GM12865 (cell line): ENCODE measurements around the gene DCAF5.
"Not testable (repeated sequence)": the region's sequence is repeated elsewhere in the genome, so short reads cannot be mapped to it uniquely, and the experiment has no call there.

Experiments used
- DNase-seq: peaks from one replicate; pipeline ENCODE4 v3.0.0; 2010; ENCODE audit warnings: low read depth
- H3K4me3 ChIP-seq: 2 replicates; pipeline ENCODE4 v1.5.1; 2011; ENCODE audit warnings: mild to moderate bottlenecking, low read depth, low read length, control low read depth
- TF ChIP-seq, protein P1 (sequence below): IDR thresholded peaks from 2 replicates; pipeline ENCODE4 v1.5.1; 2011; ENCODE audit warnings: low read length, control low read depth, low read depth, inconsistent platforms; ENCODE audit not compliant: insufficient read depth; ENCODE audit errors: missing control alignments

The DCAF5 gene

DNA sequence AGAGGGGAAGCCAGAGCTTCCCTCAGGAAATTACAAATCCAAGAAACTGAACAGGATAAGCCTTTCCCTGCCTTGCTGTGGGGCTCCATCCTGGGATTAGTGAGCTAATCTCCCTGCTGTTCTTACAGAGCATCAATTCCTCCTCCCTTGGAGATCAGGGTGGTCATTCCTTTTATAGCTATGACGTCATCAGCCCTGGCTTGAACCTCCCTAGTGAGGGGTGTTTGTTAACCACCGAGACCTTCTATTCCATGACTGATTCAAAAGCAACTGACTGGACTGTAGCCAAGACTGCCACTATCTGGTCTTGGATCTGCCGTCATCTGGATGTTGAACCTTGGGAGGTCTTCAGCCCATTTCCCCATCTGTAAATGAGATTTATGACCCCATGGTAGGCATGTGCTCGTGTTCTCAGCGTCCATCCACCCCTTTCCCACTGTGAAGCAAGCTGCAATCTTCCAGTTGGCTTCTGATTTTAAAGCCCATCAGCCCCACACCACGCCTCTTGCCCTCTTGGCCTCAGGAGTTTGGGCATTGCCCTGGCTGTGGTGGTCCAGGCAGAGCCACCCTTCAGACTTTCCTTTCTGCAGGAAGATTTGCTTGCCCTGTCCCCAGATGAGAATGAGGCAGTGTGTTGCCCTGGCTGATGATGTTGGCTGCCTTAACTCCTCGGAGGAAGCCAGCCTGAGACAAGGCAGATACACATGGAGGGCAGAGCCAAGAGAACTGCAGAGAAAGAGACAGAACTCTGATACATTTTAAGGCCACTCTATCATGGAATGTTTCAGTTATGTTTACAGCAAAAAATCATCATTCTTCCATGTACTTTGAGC lies 114.2 kb downstream of the DCAF5 start:
- DNase-seq: no peak

DNA sequence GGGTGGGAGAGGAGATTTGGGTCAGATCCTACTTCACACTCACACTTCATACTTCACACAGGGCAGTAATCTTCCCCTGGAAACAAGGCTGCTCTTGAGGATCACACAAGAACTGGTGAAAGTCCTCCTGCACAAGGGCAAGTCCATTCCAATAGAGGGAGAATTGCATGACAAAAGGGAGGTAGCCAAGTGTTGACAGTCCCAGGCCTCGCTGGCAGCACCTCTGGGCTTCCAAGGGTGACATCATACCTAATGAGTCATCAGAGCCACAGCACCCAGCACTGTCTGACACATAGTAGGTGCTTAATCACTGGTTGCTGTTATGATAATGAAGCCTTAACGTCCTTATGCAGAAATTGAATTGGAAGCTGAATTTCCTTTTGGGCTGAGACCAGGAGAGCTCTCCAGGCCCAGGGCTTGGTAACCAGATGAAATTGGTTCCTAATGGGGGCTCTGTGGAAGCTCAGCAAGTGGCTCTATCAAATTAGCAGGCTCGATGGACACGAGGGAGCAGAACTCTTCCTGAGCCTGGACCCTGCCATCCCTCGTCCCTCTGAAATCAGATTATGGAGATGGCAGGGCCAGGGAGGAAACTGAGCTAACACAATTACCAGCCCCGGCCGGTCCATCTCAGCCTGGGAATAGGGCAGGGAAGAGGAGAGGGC lies 115.0 kb downstream of the DCAF5 start:
- no peak for DNase-seq
- TF ChIP-seq, protein P1, sequence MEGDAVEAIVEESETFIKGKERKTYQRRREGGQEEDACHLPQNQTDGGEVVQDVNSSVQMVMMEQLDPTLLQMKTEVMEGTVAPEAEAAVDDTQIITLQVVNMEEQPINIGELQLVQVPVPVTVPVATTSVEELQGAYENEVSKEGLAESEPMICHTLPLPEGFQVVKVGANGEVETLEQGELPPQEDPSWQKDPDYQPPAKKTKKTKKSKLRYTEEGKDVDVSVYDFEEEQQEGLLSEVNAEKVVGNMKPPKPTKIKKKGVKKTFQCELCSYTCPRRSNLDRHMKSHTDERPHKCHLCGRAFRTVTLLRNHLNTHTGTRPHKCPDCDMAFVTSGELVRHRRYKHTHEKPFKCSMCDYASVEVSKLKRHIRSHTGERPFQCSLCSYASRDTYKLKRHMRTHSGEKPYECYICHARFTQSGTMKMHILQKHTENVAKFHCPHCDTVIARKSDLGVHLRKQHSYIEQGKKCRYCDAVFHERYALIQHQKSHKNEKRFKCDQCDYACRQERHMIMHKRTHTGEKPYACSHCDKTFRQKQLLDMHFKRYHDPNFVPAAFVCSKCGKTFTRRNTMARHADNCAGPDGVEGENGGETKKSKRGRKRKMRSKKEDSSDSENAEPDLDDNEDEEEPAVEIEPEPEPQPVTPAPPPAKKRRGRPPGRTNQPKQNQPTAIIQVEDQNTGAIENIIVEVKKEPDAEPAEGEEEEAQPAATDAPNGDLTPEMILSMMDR: no peak

More for the DNA sequence above, 114.2 kb downstream of the DCAF5 start:
- H3K4me3 ChIP-seq: no peak overlapping the region
- TF ChIP-seq, protein P1: no peak

DNA sequence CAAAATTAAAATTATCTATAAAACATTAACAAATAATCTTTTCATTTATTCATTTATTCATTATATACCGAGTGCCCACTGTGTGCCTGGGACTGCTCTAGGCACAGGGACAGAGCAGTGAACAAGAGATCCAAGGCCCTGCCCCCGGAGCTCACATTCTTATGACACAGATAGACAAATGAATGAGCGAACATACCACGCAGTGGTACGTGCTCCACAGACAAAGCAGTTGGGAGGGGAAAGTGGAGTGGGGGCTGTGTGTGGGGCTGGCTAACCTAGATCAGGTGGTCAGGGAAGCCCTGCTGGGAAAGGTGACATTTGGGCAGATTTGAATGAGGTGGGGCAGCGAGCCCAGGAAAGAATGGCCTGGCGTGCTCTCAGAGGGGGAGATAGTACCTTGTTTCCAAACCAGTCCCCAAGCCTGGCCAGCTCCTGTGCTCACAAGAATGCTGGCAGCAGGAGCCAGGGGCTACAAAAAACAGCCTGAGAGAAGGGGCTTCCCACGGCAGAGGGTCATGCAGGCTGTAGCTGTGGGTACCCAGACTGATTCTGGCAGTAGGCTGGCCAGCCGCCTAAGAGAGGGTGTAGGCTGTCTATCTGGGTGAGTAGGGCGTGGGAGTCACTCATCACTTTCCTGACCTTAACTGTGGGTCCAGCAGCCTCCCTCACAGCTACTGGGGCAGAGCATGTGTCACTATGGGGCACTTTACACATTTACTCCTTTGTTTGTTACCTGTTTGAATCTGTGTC lies 116.0 kb downstream of the DCAF5 start:
- no peak for DNase-seq
- TF ChIP-seq, protein P1: no peak
- H3K4me3 ChIP-seq: no peak overlapping the region

More for the DNA sequence above, 115.0 kb downstream of the DCAF5 start:
- H3K4me3 ChIP-seq: no peak overlapping the region

DNA sequence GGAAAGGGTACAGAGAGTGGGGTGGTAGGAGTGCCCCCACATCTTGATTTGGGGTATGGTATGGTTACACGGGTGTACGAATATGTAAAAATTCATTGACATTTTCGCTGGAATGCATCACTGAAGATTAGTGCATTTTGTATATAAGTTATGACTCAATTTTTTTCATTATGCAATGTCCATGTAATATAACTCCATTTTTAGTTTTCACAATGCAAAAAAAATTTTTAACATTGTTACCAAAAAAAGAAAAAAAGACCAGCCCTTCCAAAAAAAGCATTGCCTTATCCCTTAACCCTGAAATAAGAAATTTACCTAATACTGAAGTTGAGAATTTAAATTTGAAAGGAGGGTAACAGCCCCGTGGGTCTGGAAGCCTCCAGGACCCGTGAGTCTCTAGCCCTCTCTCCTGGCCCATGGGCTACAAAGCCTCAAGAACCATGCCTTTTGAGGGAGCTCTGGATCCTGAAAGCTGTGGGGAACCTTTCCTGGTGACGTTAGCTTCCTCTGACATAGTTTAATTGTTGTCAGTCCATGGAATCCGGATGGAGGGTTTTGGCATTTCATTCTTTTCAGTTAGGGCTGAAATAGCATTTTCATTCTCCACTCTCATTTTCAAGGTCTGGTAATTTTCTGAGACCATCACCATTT lies 118.2 kb downstream of the DCAF5 start:
- TF ChIP-seq, protein P1: no peak
- DNase-seq: no peak
- H3K4me3 ChIP-seq: no peak overlapping the region

DNA sequence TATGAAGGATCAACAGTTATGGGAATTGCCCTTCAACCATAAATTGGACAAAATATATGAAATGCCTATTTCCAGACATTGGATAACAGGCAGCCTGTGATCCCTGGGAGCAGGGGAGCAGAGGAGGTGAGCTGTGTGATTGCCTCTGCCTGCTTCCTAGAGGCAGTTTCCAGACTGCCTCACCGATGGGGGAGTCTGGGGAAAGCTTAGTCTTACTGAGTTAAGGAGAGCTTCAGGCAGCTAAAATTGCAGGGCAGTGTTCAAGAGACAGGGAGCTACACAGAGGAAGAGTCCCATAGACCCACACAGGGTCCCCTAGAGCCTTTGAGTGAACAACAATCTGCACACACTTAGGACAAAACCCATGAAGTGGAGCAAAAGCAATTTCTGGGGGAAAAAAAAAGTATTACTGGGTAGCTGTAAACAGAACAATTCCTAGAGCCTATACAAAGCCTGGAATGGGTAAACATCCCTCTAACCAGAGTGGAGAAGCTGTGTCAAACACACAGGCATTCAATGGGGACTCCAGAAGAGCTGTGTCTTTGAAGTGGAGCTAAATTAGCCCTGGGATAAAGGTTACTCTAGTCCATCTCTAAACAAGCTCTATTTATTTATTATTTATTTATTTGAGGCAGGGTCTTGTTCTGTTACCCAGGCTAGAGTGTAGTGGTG lies 125.5 kb downstream of the DCAF5 start:
- DNase-seq: no peak
- TF ChIP-seq, protein P1: no peak
- no peak overlapping the region for H3K4me3 ChIP-seq

DNA sequence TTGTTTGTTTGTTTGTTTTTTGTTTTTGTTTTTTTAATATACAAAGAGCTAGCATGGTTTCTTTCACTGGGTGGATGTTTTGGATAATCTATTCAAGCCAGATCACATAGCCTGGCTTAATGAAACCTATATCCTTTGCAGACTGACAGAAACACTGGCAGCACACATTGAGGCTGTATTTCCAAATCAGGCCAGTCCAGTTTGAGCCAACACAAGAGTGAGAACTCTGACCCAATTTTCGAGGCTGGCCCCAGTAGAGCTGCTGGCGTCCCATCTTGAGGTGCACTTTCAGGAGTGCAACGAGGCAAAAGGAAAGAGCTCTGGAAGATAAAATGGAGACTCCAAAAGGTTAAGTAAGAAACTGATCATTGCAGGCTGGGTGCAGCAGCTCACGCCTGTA lies 129.9 kb downstream of the DCAF5 start:
- H3K4me3 ChIP-seq: no peak overlapping the region
- no peak for DNase-seq
- TF ChIP-seq, protein P1: no peak

DNA sequence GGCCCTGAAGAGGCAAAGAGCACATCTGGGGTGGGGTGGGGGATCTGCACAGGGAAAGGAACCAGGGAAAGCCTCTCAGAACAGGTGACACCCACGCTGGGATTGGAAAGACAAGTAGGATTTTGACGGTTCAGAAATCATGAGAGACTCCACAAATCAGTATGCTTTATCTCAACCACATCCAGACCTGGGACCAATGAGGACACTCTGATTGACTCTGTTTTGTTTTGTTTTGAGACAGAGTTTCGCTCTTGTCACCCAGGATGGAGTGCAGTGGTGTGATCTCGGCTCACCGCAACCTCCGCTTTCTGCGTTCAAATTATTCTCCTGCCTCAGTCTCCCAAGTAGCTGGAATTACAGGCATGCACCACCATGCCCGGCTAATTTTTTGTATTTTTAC lies 130.8 kb downstream of the DCAF5 start:
- not testable (repeated sequence) for H3K4me3 ChIP-seq

More for the DNA sequence above, 130.8 kb downstream of the DCAF5 start:
- not testable (repeated sequence) for DNase-seq
